Erythroblast (primary cell): ENCODE data around the gene ARHGAP24.

Source experiments
- GATA1 ChIP-seq: IDR thresholded peaks from 2 replicates; pipeline ENCODE4 v1.6.1; 2011; ENCODE audit warnings: low read depth, mild to moderate bottlenecking, control low read depth, low read length, moderate library complexity
- POLR2A ChIP-seq: IDR thresholded peaks from 2 replicates; pipeline ENCODE4 v1.6.1; 2011; ENCODE audit warnings: mild to moderate bottlenecking, low read length

GRCh38 chr4:85703096-85703495 is 228.1 kb downstream of the ARHGAP24 start:
- TF ChIP-seq POLR2A: no peak
- TF ChIP-seq GATA1: no peak
